ENCODE data around the gene TPSB2.

Gene TPSB2

DNA sequence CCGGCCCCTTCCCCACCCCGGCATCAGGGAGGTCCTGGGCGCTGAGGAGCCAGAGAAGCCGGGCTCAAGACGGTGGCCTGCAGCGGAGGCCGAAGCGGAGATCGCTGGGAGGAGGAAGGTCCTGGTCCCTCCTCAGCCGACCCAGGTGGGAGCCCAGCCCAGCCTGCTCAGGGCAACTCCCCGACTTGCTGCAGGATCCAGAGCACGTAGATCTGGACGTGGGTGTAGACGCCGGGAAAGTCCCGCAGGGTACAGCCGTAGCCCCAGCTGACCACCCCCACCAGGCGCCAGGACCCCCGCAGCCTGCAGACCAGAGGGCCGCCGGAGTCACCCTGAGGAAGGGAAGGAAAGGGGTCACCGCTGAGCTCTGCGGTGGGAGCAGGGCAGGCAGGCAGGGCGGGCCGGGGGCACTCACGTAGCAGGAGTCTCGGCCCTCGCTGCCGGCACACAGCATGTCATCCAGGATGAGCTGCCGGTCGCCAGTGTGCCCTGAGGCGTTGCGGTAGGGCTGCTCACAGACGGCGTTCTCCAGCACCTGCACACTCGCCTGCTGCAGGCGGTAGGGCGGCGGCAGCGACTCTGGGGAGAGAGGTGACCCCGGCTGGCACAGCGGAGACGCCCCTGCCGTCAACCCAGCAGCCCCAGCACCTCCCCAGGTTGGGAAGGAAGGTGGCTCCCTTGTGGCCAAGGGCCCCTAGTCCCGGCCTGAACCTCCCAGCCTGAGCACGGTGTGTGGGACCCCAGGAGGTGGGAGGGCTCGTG, 31.3 kb upstream of the TPSB2 start:
- DNase-seq (ENCODE audit: extremely low spot score), result no peak
- ChIA-PET POLR2A (no interaction called here), CTCF (interaction anchor here (0.9 kb wide), 1 partner anchor 16 kb away, joined by 3 read pairs; no protein-coding TSS in a partner anchor)
- TF ChIP-seq, protein P1, sequence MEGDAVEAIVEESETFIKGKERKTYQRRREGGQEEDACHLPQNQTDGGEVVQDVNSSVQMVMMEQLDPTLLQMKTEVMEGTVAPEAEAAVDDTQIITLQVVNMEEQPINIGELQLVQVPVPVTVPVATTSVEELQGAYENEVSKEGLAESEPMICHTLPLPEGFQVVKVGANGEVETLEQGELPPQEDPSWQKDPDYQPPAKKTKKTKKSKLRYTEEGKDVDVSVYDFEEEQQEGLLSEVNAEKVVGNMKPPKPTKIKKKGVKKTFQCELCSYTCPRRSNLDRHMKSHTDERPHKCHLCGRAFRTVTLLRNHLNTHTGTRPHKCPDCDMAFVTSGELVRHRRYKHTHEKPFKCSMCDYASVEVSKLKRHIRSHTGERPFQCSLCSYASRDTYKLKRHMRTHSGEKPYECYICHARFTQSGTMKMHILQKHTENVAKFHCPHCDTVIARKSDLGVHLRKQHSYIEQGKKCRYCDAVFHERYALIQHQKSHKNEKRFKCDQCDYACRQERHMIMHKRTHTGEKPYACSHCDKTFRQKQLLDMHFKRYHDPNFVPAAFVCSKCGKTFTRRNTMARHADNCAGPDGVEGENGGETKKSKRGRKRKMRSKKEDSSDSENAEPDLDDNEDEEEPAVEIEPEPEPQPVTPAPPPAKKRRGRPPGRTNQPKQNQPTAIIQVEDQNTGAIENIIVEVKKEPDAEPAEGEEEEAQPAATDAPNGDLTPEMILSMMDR (IDR thresholded peaks at IDR 0.05; ENCODE audit: control extremely low read depth, extremely low read depth, low read depth, missing control alignments), result no peak

GRCh38 chr16:1260101-1260680, 30.2 kb upstream of the TPSB2 start:
- CTCF ChIA-PET, result no interaction called here
- POLR2A ChIA-PET, result no interaction called here
- TF ChIP-seq, protein P1 (IDR thresholded peaks at IDR 0.05; ENCODE audit: control extremely low read depth, extremely low read depth, low read depth, missing control alignments), result no peak
- no peak for DNase-seq (ENCODE audit: extremely low spot score)

- no peak for DNase-seq (ENCODE audit: extremely low spot score)
- ChIA-PET POLR2A (no interaction called here), CTCF (no interaction called here)
- TF ChIP-seq, protein P1 (IDR thresholded peaks at IDR 0.05; ENCODE audit: control extremely low read depth, extremely low read depth, low read depth, missing control alignments), result no peak
Observed at GRCh38 chr16:1259760-1260068, 29.7 kb upstream of the TPSB2 start.

- ChIA-PET CTCF (no interaction called here), POLR2A (no interaction called here)
- DNase-seq (ENCODE audit: extremely low spot score), result no peak
- TF ChIP-seq, protein P1 (IDR thresholded peaks at IDR 0.05; ENCODE audit: control extremely low read depth, extremely low read depth, low read depth, missing control alignments), result no peak
Observed at GRCh38 chr16:1258906-1259759, 29.1 kb upstream of the TPSB2 start.

DNA sequence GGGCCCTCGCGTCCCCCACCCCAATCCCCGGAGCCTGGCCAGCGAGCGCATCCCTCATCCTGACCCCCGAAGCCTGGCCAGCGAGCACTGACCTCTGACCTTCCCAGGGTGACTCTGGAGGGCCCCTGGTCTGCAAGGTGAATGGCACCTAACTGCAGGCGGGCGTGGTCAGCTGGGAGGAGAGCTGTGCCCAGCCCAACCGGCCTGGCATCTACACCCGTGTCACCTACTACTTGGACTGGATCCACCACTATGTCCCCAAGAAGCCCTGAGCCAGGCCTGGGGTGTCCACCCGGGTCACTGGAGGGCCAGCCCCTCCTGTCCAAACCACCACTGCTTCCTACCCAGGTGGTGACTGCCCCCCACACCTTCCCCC, 28.2 kb upstream of the TPSB2 start:
- TF ChIP-seq, protein P1 (IDR thresholded peaks at IDR 0.05; ENCODE audit: control extremely low read depth, extremely low read depth, low read depth, missing control alignments), result no peak
- ChIA-PET POLR2A (no interaction called here), CTCF (no interaction called here)
- no peak for DNase-seq (ENCODE audit: extremely low spot score)

DNA sequence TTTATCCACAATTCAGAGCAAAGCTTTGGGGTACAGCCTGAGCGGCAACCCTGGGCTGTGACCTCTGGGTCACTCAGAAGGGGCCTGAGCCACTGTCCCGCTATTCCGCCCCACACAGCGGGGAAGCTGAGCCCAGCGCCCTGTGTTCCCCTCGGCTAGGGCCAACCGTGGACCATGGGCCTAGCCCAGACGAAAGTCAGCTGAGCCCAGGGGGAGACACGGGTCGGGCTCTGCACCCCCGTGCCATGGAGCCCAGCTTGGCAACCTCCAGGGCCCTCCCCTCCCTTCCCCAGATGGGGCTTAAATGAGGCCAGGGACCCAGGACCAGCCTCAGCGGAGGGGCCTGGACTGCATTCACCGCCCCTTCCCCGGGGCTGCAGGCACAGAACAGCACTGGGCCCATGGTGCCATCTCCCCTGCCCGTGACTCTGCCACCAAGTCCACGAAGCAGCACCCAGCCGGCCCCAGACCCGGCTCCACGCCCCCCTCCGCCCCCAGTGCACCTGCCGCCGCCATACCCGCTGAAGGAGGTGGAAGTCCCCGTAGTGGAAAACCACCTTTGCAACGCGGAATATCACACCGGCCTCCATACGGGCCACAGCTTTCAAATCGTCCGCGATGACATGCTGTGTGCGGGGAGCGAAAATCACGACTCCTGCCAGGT, 27.7 kb upstream of the TPSB2 start:
- DNase-seq (ENCODE audit: extremely low spot score), result no peak
- ChIA-PET POLR2A (no interaction called here), CTCF (no interaction called here)
- TF ChIP-seq, protein P1 (IDR thresholded peaks at IDR 0.05; ENCODE audit: control extremely low read depth, extremely low read depth, low read depth, missing control alignments), result no peak

Data from GM10248 (cell line).